ENCODE measurements around the gene ARHGAP36.

DNA sequence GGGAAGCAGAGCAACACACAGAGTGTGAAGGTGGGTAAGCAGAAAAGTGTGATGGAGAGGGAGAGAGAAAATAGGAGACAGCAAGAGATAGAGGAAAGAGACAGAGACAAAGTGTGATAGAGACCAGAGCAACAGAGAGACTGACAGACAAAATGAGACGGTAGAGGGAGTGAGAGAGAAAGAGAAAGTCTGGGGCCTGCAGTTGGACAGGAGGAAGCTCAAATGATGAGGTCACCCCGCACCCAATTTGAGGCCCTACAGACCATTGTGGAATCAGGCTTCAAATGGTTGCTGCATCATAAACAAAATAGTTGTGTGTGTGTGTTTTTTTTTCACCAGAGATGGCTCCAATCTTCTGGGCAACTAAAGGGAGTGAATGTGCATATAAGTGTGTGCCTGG, 48.0 kb upstream of the ARHGAP36 start:
- TF ChIP-seq, protein P1, sequence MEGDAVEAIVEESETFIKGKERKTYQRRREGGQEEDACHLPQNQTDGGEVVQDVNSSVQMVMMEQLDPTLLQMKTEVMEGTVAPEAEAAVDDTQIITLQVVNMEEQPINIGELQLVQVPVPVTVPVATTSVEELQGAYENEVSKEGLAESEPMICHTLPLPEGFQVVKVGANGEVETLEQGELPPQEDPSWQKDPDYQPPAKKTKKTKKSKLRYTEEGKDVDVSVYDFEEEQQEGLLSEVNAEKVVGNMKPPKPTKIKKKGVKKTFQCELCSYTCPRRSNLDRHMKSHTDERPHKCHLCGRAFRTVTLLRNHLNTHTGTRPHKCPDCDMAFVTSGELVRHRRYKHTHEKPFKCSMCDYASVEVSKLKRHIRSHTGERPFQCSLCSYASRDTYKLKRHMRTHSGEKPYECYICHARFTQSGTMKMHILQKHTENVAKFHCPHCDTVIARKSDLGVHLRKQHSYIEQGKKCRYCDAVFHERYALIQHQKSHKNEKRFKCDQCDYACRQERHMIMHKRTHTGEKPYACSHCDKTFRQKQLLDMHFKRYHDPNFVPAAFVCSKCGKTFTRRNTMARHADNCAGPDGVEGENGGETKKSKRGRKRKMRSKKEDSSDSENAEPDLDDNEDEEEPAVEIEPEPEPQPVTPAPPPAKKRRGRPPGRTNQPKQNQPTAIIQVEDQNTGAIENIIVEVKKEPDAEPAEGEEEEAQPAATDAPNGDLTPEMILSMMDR (optimal IDR thresholded peaks at IDR 0.05 in 1 of 3, IDR thresholded peaks at IDR 0.05 in 1 of 3, conservative IDR thresholded peaks at IDR 0.05 in 1 of 3; ENCODE audit: extremely low read depth in 1 of 3, insufficient read depth in 2 of 3, low read length in 3 of 3) = no peak
- TF ChIP-seq EZH2 (IDR thresholded peaks at IDR 0.05; ENCODE audit: low read length) = no peak

Data from keratinocyte (primary cell).